ENCODE data around the gene EPHB2.

- no peak for TF ChIP-seq EZH2 (IDR thresholded peaks at IDR 0.05; ENCODE audit: insufficient read depth, poor library complexity, severe bottlenecking)
- no peak for TF ChIP-seq EZH2phosphoT487 (IDR thresholded peaks at IDR 0.05; ENCODE audit: insufficient read depth, low read depth)
These were observed 114.3 kb downstream of the EPHB2 start for GRCh38 chr1:22824975-22825374.

Measured in GM23248 (cell line).